Measurements from ENCODE around the gene GMPPA. TPM values are rescaled to one million over a fixed set of nuclear protein-coding genes. Genes with fewer than 3 reads are reported as not detected.

The GMPPA gene
- total RNA-seq, 1 experiment from 2014 or later, result 51.9 TPM

DNA sequence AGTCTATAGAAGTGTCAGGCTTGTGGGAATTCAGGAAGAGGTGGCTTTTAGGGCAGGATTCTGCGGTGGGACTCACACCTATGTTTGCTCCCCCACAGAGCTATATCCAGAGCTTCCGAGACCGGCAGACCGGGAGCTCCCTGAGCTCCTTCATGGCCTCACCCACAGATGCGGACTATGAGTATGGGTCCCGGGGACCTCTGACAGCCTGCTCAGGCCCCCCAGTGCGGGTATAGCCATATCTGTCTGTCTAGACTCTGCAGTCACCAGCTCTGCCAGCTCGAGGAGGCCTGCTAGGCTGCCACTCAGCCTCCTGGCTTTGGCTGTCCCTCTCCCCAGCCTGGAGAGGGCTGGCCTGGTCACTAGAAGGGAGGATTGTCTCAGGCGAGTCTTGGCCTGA is 50.9 kb downstream of the GMPPA start:
- H3K27me3 Mint-ChIP-seq (ENCODE audit: low read depth), result peaks cover 53% of the 10 kb centered on the region
- CTCF ChIA-PET, result interaction anchor here (0.5 to 2.8 kb wide), 3 partner anchors 10 to 64 kb away, joined by 3 to 21 read pairs (median 4); no protein-coding TSS in a partner anchor
- ATAC-seq (no peak), DNase-seq (ENCODE audit: low spot score) (no peak)
- peaks cover 14% of the 10 kb centered on the region for H3K4me1 Mint-ChIP-seq
- TF ChIP-seq ATF1 (CRISPR knock-in tag; IDR thresholded peaks at IDR 0.05) (no peak), FOXK1 (CRISPR knock-in tag; IDR thresholded peaks at IDR 0.05) (no peak), CREB1 (CRISPR knock-in tag; IDR thresholded peaks at IDR 0.05) (no peak), TP53 (CRISPR knock-in tag; IDR thresholded peaks at IDR 0.05) (no peak), ZNF138 (CRISPR knock-in tag; conservative IDR thresholded peaks at IDR 0.05) (no peak), MYBL2 (CRISPR knock-in tag; IDR thresholded peaks at IDR 0.05) (no peak), NFYB (CRISPR knock-in tag; conservative IDR thresholded peaks at IDR 0.05; ENCODE audit: low read depth) (no peak), ZNF232 (CRISPR knock-in tag; IDR thresholded peaks at IDR 0.05) (no peak), TEAD4 (CRISPR knock-in tag; IDR thresholded peaks at IDR 0.05) (no peak), SMAD3 (CRISPR knock-in tag; IDR thresholded peaks at IDR 0.05; ENCODE audit: borderline replicate concordance) (no peak)
- TF ChIP-seq, protein P1, sequence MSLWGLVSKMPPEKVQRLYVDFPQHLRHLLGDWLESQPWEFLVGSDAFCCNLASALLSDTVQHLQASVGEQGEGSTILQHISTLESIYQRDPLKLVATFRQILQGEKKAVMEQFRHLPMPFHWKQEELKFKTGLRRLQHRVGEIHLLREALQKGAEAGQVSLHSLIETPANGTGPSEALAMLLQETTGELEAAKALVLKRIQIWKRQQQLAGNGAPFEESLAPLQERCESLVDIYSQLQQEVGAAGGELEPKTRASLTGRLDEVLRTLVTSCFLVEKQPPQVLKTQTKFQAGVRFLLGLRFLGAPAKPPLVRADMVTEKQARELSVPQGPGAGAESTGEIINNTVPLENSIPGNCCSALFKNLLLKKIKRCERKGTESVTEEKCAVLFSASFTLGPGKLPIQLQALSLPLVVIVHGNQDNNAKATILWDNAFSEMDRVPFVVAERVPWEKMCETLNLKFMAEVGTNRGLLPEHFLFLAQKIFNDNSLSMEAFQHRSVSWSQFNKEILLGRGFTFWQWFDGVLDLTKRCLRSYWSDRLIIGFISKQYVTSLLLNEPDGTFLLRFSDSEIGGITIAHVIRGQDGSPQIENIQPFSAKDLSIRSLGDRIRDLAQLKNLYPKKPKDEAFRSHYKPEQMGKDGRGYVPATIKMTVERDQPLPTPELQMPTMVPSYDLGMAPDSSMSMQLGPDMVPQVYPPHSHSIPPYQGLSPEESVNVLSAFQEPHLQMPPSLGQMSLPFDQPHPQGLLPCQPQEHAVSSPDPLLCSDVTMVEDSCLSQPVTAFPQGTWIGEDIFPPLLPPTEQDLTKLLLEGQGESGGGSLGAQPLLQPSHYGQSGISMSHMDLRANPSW (CRISPR knock-in tag; conservative IDR thresholded peaks at IDR 0.05; ENCODE audit: low read depth), result no peak
- TF ChIP-seq, protein P2, sequence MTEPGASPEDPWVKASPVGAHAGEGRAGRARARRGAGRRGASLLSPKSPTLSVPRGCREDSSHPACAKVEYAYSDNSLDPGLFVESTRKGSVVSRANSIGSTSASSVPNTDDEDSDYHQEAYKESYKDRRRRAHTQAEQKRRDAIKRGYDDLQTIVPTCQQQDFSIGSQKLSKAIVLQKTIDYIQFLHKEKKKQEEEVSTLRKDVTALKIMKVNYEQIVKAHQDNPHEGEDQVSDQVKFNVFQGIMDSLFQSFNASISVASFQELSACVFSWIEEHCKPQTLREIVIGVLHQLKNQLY (CRISPR knock-in tag; IDR thresholded peaks at IDR 0.05), result no peak
- TF ChIP-seq, protein P3, sequence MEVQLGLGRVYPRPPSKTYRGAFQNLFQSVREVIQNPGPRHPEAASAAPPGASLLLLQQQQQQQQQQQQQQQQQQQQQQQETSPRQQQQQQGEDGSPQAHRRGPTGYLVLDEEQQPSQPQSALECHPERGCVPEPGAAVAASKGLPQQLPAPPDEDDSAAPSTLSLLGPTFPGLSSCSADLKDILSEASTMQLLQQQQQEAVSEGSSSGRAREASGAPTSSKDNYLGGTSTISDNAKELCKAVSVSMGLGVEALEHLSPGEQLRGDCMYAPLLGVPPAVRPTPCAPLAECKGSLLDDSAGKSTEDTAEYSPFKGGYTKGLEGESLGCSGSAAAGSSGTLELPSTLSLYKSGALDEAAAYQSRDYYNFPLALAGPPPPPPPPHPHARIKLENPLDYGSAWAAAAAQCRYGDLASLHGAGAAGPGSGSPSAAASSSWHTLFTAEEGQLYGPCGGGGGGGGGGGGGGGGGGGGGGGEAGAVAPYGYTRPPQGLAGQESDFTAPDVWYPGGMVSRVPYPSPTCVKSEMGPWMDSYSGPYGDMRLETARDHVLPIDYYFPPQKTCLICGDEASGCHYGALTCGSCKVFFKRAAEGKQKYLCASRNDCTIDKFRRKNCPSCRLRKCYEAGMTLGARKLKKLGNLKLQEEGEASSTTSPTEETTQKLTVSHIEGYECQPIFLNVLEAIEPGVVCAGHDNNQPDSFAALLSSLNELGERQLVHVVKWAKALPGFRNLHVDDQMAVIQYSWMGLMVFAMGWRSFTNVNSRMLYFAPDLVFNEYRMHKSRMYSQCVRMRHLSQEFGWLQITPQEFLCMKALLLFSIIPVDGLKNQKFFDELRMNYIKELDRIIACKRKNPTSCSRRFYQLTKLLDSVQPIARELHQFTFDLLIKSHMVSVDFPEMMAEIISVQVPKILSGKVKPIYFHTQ (CRISPR knock-in tag; IDR thresholded peaks at IDR 0.05), result no peak
- TF ChIP-seq, protein P4, sequence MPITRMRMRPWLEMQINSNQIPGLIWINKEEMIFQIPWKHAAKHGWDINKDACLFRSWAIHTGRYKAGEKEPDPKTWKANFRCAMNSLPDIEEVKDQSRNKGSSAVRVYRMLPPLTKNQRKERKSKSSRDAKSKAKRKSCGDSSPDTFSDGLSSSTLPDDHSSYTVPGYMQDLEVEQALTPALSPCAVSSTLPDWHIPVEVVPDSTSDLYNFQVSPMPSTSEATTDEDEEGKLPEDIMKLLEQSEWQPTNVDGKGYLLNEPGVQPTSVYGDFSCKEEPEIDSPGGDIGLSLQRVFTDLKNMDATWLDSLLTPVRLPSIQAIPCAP (CRISPR knock-in tag; IDR thresholded peaks at IDR 0.05), result no peak
- TF ChIP-seq, protein P5, sequence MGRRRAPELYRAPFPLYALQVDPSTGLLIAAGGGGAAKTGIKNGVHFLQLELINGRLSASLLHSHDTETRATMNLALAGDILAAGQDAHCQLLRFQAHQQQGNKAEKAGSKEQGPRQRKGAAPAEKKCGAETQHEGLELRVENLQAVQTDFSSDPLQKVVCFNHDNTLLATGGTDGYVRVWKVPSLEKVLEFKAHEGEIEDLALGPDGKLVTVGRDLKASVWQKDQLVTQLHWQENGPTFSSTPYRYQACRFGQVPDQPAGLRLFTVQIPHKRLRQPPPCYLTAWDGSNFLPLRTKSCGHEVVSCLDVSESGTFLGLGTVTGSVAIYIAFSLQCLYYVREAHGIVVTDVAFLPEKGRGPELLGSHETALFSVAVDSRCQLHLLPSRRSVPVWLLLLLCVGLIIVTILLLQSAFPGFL (CRISPR knock-in tag; IDR thresholded peaks at IDR 0.05; ENCODE audit: borderline replicate concordance), result no peak
- TF ChIP-seq, protein P6, sequence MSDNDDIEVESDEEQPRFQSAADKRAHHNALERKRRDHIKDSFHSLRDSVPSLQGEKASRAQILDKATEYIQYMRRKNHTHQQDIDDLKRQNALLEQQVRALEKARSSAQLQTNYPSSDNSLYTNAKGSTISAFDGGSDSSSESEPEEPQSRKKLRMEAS (CRISPR knock-in tag; IDR thresholded peaks at IDR 0.05), result no peak
- TF ChIP-seq, protein P7, sequence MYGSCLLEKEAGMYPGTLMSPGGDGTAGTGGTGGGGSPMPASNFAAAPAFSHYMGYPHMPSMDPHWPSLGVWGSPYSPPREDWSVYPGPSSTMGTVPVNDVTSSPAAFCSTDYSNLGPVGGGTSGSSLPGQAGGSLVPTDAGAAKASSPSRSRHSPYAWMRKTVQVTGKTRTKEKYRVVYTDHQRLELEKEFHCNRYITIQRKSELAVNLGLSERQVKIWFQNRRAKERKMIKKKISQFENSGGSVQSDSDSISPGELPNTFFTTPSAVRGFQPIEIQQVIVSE (CRISPR knock-in tag; IDR thresholded peaks at IDR 0.05; ENCODE audit: borderline replicate concordance), result no peak
- H3K36me3 Mint-ChIP-seq, result peaks cover 11% of the 10 kb centered on the region
- no peak overlapping the region for H3K27ac Mint-ChIP-seq
- POLR2A ChIA-PET, result no interaction called here
- no peak overlapping the region for H3K4me3 Mint-ChIP-seq
- no peaks in the 10 kb centered on the region for H3K9me3 Mint-ChIP-seq
